ENCODE data around the gene FYB1.

The FYB1 gene

DNA sequence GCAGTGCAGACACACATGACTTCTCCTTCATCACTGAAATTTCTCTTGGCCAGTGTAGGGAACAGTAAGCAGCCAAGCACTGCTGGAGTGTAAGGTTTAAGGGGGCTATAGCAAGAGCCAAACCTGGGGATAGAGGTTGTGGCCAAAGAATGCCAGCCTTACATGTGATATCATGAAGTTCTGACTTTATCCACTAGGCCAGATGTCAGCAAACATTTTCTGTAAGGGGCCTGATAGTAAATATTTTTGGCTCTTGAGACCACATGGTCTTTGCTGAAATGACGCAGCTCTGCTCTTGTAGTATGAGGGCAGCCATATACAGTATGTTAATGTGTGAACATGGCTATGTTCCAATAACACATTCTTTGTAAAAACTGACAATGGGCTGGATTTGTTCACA is 29.7 kb upstream of the FYB1 start:
- no peak overlapping the region for H3K23ac ChIP-seq (ENCODE audit: low read depth, low read length, poor library complexity)
- no peak overlapping the region for H3K4me2 ChIP-seq (ENCODE audit: insufficient read depth, low read length, poor library complexity, severe bottlenecking)
- no peak overlapping the region for H3K14ac ChIP-seq (ENCODE audit: low read length)
- H2BK12ac ChIP-seq (ENCODE audit: low read length), result no peak overlapping the region
- no peak overlapping the region for H2AFZ ChIP-seq (ENCODE audit: low read length)
- no peaks in the 10 kb centered on the region for H3K4me1 ChIP-seq (ENCODE audit: control insufficient read depth in 2 of 2, insufficient read depth in 1 of 2, low read depth in 1 of 2, low read length in 2 of 2)
- no peak overlapping the region for H3K4me3 ChIP-seq (ENCODE audit: low read length in 2 of 2)
- H3K27ac ChIP-seq (replicated peaks; ENCODE audit: low read length), result no peak overlapping the region
- no CpG with 5 or more reads among the region's 1 CpG for WGBS, 2 donors (ENCODE audit: extremely low coverage in 2 of 2, insufficient read length in 2 of 2, insufficient replicate concordance in 1 of 2)
- no peak overlapping the region for H2AK5ac ChIP-seq (ENCODE audit: low read depth, low read length)
- no peak for DNase-seq (ENCODE audit: low spot score)
- no peak overlapping the region for H2BK15ac ChIP-seq (ENCODE audit: low read length)
- H3K27me3 ChIP-seq (ENCODE audit: control insufficient read depth in 3 of 3, insufficient read depth in 3 of 3, low read depth in 1 of 3, low read length in 3 of 3), result no peaks in the 10 kb centered on the region
- no peak overlapping the region for H4K91ac ChIP-seq (ENCODE audit: low read depth, low read length, poor library complexity)
- H2BK5ac ChIP-seq (ENCODE audit: low read length), result no peak overlapping the region
- H2BK120ac ChIP-seq (ENCODE audit: low read depth, low read length), result no peak overlapping the region
- H3K79me1 ChIP-seq (ENCODE audit: low read depth, low read length), result no peaks in the 10 kb centered on the region
- H3K18ac ChIP-seq (ENCODE audit: low read length), result no peak overlapping the region
- H3K9ac ChIP-seq (ENCODE audit: low read depth, low read length, poor library complexity), result no peak overlapping the region
- no peaks in the 10 kb centered on the region for H3K36me3 ChIP-seq (replicated peaks in 1 of 2; ENCODE audit: control insufficient read depth in 2 of 2, insufficient read depth in 2 of 2, low read length in 2 of 2)
- H3K4ac ChIP-seq (ENCODE audit: low read length), result no peak overlapping the region
- no peak overlapping the region for H4K8ac ChIP-seq (ENCODE audit: low read depth, low read length)
- H3K9me3 ChIP-seq (replicated peaks in 1 of 2; ENCODE audit: control insufficient read depth in 2 of 2, insufficient read depth in 1 of 2, low read depth in 1 of 2, low read length in 2 of 2), result no peaks in the 10 kb centered on the region

DNA sequence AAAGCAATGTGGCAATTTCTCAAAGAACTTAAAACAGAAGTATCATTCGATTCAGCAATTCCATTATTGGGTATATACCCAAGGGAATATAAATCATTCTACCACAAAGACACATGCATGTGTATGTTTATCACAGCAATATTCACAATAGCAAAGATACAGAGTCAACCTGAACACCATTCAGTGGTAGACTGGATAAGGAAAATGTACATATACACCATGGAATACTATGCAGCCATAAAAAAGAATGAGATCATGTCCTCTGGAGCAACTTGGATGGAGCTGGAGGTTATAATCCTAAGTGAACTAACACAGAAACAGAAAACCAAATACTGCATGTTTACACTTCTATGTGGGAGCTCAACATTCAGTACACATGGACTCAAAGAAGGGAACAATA is 21.4 kb upstream of the FYB1 start:
- Histone ChIP-seq H2BK5ac (ENCODE audit: low read length) (no peak overlapping the region), H2AFZ (ENCODE audit: low read length) (no peak overlapping the region), H3K4ac (ENCODE audit: low read length) (no peak overlapping the region), H3K14ac (ENCODE audit: low read length) (no peak overlapping the region), H3K79me1 (ENCODE audit: low read depth, low read length) (no peaks in the 10 kb centered on the region), H4K8ac (ENCODE audit: low read depth, low read length) (no peak overlapping the region), H3K4me2 (ENCODE audit: insufficient read depth, low read length, poor library complexity, severe bottlenecking) (no peak overlapping the region), H3K27ac (replicated peaks; ENCODE audit: low read length) (no peak overlapping the region), H4K91ac (ENCODE audit: low read depth, low read length, poor library complexity) (no peak overlapping the region), H3K18ac (ENCODE audit: low read length) (no peak overlapping the region), H3K23ac (ENCODE audit: low read depth, low read length, poor library complexity) (no peak overlapping the region), H2BK12ac (ENCODE audit: low read length) (no peak overlapping the region), H3K4me3 (ENCODE audit: low read length in 2 of 2) (no peak overlapping the region), H3K9ac (ENCODE audit: low read depth, low read length, poor library complexity) (no peak overlapping the region), H2AK5ac (ENCODE audit: low read depth, low read length) (no peak overlapping the region), H3K27me3 (ENCODE audit: control insufficient read depth in 3 of 3, insufficient read depth in 3 of 3, low read depth in 1 of 3, low read length in 3 of 3) (no peaks in the 10 kb centered on the region), H3K9me3 (replicated peaks in 1 of 2; ENCODE audit: control insufficient read depth in 2 of 2, insufficient read depth in 1 of 2, low read depth in 1 of 2, low read length in 2 of 2) (no peaks in the 10 kb centered on the region), H3K36me3 (replicated peaks in 1 of 2; ENCODE audit: control insufficient read depth in 2 of 2, insufficient read depth in 2 of 2, low read length in 2 of 2) (no peaks in the 10 kb centered on the region), H3K4me1 (ENCODE audit: control insufficient read depth in 2 of 2, insufficient read depth in 1 of 2, low read depth in 1 of 2, low read length in 2 of 2) (no peaks in the 10 kb centered on the region), H2BK15ac (ENCODE audit: low read length) (no peak overlapping the region), H2BK120ac (ENCODE audit: low read depth, low read length) (no peak overlapping the region)
- WGBS, 2 donors (ENCODE audit: extremely low coverage in 2 of 2, insufficient read length in 2 of 2, insufficient replicate concordance in 1 of 2), result no CpG with 5 or more reads among the region's 1 CpG
- no peak for DNase-seq (ENCODE audit: low spot score)

- Histone ChIP-seq H4K8ac (ENCODE audit: low read depth, low read length) (no peak overlapping the region), H3K4me3 (ENCODE audit: low read length in 2 of 2) (no peak overlapping the region), H2AFZ (ENCODE audit: low read length) (no peak overlapping the region), H2BK15ac (ENCODE audit: low read length) (no peak overlapping the region), H3K23ac (ENCODE audit: low read depth, low read length, poor library complexity) (no peak overlapping the region), H3K4me2 (ENCODE audit: insufficient read depth, low read length, poor library complexity, severe bottlenecking) (no peak overlapping the region), H3K4me1 (ENCODE audit: control insufficient read depth in 2 of 2, insufficient read depth in 1 of 2, low read depth in 1 of 2, low read length in 2 of 2) (no peaks in the 10 kb centered on the region), H3K18ac (ENCODE audit: low read length) (no peak overlapping the region), H3K27ac (replicated peaks; ENCODE audit: low read length) (no peak overlapping the region), H2BK5ac (ENCODE audit: low read length) (no peak overlapping the region), H4K91ac (ENCODE audit: low read depth, low read length, poor library complexity) (no peak overlapping the region), H2AK5ac (ENCODE audit: low read depth, low read length) (no peak overlapping the region), H2BK12ac (ENCODE audit: low read length) (no peak overlapping the region), H3K9ac (ENCODE audit: low read depth, low read length, poor library complexity) (no peak overlapping the region), H2BK120ac (ENCODE audit: low read depth, low read length) (no peak overlapping the region), H3K4ac (ENCODE audit: low read length) (no peak overlapping the region), H3K27me3 (ENCODE audit: control insufficient read depth in 3 of 3, insufficient read depth in 3 of 3, low read depth in 1 of 3, low read length in 3 of 3) (no peaks in the 10 kb centered on the region), H3K79me1 (ENCODE audit: low read depth, low read length) (no peaks in the 10 kb centered on the region), H3K36me3 (replicated peaks in 1 of 2; ENCODE audit: control insufficient read depth in 2 of 2, insufficient read depth in 2 of 2, low read length in 2 of 2) (no peaks in the 10 kb centered on the region), H3K9me3 (replicated peaks in 1 of 2; ENCODE audit: control insufficient read depth in 2 of 2, insufficient read depth in 1 of 2, low read depth in 1 of 2, low read length in 2 of 2) (no peaks in the 10 kb centered on the region), H3K14ac (ENCODE audit: low read length) (no peak overlapping the region)
- no CpG with 5 or more reads among the region's 3 CpGs for WGBS, 2 donors (ENCODE audit: extremely low coverage in 2 of 2, insufficient read length in 2 of 2, insufficient replicate concordance in 1 of 2)
- no peak for DNase-seq (ENCODE audit: low spot score)
These were observed 19.2 kb upstream of the FYB1 start for GRCh38 chr5:39238366-39239105.

GRCh38 chr5:39236718-39237117 is 17.4 kb upstream of the FYB1 start:
- H3K9me3 ChIP-seq (replicated peaks in 1 of 2; ENCODE audit: control insufficient read depth in 2 of 2, insufficient read depth in 1 of 2, low read depth in 1 of 2, low read length in 2 of 2), result no peaks in the 10 kb centered on the region
- no peak for DNase-seq (ENCODE audit: low spot score)
- H3K9ac ChIP-seq (ENCODE audit: low read depth, low read length, poor library complexity), result no peak overlapping the region
- no peaks in the 10 kb centered on the region for H3K79me1 ChIP-seq (ENCODE audit: low read depth, low read length)
- H2BK12ac ChIP-seq (ENCODE audit: low read length), result no peak overlapping the region
- H4K91ac ChIP-seq (ENCODE audit: low read depth, low read length, poor library complexity), result no peak overlapping the region
- no peaks in the 10 kb centered on the region for H3K36me3 ChIP-seq (replicated peaks in 1 of 2; ENCODE audit: control insufficient read depth in 2 of 2, insufficient read depth in 2 of 2, low read length in 2 of 2)
- peaks cover 0 to 1% of the 10 kb centered on the region in 2 donors for H3K4me1 ChIP-seq (ENCODE audit: control insufficient read depth in 2 of 2, insufficient read depth in 1 of 2, low read depth in 1 of 2, low read length in 2 of 2)
- no peak overlapping the region for H3K18ac ChIP-seq (ENCODE audit: low read length)
- H2AFZ ChIP-seq (ENCODE audit: low read length), result no peak overlapping the region
- no peak overlapping the region for H3K4ac ChIP-seq (ENCODE audit: low read length)
- no peak overlapping the region for H2AK5ac ChIP-seq (ENCODE audit: low read depth, low read length)
- WGBS, 2 donors (ENCODE audit: extremely low coverage in 2 of 2, insufficient read length in 2 of 2, insufficient replicate concordance in 1 of 2), result no CpG with 5 or more reads among the region's 1 CpG
- no peak overlapping the region for H3K23ac ChIP-seq (ENCODE audit: low read depth, low read length, poor library complexity)
- H3K27ac ChIP-seq (replicated peaks; ENCODE audit: low read length), result no peak overlapping the region
- no peak overlapping the region for H3K4me3 ChIP-seq (ENCODE audit: low read length in 2 of 2)
- H3K27me3 ChIP-seq (ENCODE audit: control insufficient read depth in 3 of 3, insufficient read depth in 3 of 3, low read depth in 1 of 3, low read length in 3 of 3), result no peaks in the 10 kb centered on the region
- no peak overlapping the region for H2BK120ac ChIP-seq (ENCODE audit: low read depth, low read length)
- no peak overlapping the region for H4K8ac ChIP-seq (ENCODE audit: low read depth, low read length)
- no peak overlapping the region for H2BK5ac ChIP-seq (ENCODE audit: low read length)
- H3K14ac ChIP-seq (ENCODE audit: low read length), result no peak overlapping the region
- no peak overlapping the region for H2BK15ac ChIP-seq (ENCODE audit: low read length)
- no peak overlapping the region for H3K4me2 ChIP-seq (ENCODE audit: insufficient read depth, low read length, poor library complexity, severe bottlenecking)

Measured in neuronal stem cell (in vitro differentiated cells).